T-helper 2 cell (primary cell): Measurements from ENCODE around the gene SPTLC2.
"Not testable (repeated sequence)": the region's sequence is repeated elsewhere in the genome, so short reads cannot be mapped to it uniquely, and the experiment has no call there.

Experiments used
- DNase-seq, 5 experiments: peaks; one replicate each; pipeline versions ENCODE4 v3.0.0 to v3.0.0-alpha.2; 2012 to 2022

SPTLC2 gene

DNA sequence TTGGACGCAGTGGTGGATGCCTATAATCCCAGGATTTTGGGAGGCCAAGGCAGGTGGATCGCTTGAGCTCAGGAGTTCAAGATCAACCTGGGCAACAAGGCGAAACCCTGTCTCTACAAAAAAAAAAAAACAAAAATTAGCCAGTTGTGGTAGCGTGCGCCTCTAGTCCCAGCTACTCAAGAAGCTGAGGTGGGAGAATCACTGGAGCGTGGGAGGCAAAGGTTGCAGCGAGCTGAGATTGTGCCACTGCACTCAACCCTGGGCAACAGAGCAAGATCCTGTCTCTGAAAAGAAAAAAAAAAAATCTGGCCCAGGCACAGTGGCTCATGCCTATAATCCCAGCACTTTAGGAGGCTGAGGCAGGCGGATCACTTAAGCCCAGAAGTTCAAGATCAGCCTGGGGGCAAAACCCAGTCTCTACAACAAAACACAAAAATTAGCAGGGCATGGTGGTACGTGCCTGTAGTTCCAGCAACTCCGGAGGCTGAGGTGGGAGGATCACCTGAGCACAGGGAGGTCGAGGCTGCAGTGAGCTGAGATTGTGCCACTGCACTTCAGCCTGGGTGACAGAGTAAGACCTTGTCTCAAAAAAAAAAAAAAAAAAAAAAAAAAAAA lies 27.9 kb downstream of the SPTLC2 start:
- DNase-seq: not testable (repeated sequence)

DNA sequence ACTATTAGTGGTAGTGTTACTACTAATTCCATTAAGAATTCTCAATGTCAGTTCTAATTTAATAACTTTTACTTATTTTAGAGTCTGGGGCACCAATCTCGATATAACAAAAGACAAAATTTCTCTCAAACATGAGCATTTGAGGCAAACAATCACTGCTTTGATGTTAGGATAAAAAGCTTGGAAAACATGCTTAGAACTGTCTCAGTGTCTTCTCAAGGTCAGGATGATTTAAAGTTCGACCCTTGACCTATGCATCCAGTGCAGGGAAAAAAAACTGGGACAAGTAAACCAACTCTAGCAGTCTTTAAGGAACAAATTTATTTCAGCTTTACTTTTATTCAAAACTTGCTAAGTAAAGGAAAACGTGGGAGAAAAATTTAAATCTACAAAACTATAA lies 31.1 kb downstream of the SPTLC2 start:
- no peak for DNase-seq

DNA sequence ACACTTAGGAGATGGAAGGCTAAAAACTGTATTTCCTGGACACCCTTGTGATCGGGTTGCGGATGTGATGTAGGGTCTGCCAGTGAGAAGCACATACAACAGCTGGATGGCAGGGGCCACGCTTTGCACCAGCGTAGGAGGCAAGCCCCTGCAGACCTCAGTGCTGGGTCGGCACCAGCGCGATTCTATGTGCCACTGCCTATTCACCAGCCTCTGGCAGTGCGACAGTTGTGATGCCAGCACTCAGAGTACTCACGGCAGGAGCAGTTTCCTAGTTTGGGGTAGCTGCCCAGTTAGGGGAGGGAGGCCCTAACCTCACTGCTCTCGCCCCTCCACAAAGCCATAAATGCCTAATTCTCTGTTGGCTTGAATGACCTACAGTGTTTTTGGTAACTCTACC lies 31.6 kb downstream of the SPTLC2 start:
- no peak for DNase-seq

DNA sequence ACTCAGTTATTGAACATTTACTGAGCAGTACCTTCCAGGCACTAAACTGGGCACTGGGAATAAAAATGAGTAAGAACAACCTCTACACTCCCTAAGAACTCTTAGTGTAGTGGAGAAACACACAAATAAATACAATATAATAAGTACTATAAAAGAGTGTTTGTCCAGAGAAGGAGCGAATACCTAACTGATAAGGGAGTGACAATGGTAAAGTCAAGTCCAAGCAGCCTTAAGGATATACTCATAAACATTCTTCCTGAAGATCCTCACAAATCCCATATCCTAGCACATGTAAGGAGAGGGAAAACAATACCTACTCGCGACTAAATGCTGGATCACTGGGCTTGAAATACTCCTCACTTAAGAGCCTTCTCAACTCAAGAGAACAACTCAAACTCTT lies 32.8 kb downstream of the SPTLC2 start:
- no peak for DNase-seq

DNA sequence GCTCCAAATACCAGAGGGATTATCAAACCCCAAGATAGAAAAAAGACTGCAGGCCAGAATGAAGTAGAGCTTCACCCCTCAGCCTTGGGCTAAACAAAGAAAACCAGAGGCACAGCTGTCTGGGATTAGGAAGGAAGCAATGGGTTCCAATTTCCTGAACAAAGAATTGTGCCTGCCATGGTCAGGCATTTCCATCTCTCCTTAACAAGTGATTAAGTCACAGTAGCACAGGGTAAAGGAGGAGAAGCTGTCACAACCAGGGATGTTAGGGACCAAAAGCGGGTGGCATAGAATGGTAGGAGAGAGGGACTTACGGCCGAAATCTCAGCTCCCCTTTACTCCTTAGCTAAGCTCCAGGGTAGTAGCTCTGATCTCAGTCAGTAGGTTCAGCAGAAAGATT lies 33.9 kb downstream of the SPTLC2 start:
- DNase-seq: no peak

DNA sequence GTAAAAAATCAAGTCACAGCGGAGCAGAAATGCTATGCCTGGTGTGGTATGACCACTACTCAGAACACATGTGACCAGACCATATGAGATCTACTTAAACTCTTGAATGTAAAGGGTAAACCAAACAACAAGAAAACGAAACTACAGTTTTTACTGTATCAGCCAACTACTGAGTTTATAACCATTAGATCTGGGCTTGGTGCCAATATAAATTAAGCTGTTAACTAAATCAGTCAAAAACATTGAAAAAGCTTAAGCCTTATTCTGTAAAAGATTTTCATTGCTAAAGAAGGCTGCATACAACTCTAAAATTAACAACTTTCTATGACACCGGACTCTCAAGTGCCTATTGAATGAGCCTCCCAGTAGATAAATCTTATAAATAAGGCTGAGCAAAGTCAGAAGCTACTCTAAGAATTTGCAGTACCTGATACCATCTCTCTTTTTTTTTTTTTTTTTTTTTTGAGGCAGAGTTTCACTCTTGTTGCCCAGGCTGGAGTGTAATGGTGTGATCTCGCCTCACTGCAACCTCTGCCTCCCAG lies 35.4 kb downstream of the SPTLC2 start:
- peak in 2 of 5 experiments; percentile 53 to 87 for DNase-seq

DNA sequence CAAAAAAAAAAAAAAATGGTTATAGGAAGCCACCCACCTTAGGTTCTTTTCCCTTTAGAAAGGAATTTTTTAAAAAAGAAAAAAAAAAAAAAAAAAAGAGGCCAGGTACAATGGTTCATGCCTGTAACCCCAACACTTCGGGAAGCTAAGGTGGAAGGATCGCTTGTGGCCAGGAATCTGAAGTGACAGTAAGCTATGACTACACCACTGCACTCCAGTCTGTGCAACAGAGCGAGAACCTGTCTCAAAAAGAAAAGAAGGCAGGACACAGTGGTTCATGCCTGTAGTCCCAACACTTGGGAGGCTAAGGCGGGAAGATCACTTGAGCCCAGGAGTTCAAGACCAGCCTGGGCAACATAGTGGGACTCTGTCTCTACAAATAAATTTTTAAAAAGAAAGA lies 36.0 kb downstream of the SPTLC2 start:
- no peak for DNase-seq

DNA sequence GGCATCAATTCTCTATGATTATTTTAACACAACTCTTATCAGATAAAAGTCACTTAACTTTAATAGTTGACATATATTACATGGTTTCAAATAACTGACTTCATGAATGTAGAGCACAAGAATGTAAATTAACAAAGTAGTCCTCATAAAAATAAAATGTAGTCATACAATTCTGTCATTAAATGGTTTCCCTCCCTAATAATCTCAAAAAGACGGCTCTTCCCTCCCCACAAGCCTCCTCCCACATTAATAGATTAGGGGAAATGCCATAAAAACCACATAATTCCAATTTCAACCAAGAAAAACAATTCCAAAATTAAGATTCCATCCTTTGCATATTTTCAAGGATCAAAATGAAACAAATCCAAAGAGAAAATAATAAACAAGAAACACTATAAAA lies 36.7 kb downstream of the SPTLC2 start:
- no peak for DNase-seq

DNA sequence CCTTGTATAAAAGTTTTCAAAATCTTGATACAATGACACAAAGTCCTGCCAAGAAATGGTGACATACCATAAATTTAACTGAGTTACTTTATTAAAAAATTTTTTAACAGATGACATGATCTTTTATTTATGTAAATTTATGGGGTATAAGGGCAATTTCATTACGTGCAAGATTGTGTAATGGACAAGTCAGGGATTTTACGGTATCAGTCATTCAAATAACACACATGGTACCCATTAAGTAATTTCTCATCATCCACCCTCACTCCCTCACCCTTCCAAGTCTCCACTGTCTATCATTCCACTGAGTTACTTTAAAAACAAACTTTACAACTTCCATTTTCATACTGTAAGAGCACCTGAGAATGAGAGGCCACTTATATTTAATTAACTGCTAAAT lies 37.4 kb downstream of the SPTLC2 start:
- DNase-seq: no peak

DNA sequence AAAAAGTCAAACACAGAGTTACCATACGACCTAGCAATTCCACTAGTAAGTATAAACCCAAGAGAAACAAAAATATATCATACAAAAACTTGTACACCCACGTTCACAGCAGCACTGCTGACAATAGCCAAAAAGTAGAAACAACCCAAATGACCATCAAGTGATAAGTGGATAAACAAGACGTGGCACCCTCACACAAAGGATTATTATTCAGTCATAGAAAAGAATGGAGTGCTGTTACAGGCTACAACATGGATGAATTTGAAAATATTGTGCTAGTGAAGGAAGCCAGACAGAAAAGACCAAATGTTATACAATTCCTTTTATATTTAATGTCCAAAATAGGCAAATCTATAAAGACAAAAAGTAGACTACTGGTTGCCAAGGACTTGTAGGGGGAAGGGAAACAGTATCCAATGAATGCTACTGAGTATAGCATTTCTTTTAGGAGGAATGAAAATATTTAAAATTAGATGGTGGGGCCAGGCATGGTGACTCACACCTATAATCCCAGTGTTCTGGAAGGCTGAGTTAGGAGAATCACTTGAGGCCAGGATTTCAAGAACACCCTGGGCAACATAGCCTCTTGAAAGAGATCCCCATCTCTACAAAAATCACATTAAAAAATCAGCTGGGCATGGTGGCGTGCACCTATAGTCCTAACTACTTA lies 41.9 kb downstream of the SPTLC2 start:
- DNase-seq: no peak

DNA sequence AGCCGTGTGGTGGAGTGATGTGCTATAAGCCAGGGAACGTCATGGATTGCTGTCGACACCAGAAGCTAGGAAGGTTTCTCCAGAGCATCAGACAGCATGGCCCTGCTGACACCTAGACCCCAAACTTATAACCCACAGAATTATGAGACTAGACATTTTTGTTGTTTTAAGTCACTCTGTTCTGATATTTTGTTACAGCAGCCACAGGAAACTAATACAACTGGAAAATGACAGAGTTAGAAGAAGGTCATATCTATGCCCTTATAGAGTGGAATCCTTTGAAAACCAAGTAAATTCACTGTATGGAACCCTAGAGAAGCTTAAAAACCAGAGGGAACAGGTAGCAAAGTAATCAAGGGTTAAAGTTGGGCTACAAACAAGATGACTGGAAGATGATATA lies 42.5 kb downstream of the SPTLC2 start:
- no peak for DNase-seq

DNA sequence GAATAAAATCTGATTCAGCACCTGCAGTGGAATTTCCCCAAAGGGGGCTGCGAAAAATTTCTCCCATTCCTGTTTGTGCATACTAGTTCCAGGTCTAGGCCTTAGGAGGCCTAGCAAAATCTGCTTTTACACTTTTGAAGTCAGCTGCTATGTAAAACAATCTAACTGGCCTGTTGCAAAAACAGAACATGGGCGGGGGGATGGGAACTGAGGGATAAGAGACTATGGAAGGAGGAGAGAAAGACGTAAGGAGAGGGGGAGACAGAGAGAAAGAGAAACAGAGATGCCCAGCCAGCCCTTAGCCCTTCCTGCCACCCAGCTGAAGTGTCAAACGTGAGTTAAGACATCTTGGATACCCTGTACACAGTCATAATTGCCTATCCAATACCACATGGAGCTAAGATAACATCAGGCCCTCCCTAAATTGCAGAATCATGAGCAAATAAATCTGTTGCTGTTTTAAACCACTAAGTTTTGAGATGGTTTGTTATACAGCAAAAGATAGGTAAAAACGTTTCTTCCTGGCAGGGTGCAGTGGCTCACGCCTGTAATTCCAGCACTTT lies 45.6 kb downstream of the SPTLC2 start:
- peak in 1 of 5 experiments; percentile 87 for DNase-seq

DNA sequence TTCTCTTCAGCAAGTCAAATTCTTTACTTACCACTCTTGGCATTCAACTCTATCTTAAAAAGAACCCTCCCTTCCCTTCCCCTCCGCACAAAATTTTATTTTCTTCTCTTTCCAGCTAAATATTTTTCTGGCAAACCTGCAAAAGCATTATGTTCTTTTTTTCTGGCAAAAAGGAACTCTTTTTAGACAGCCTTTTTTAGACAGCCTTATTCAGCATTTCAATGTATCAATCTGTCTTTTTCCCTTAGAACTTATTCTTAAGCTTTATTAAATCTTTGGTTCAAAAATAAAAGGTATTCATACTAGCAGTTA lies 50.5 kb downstream of the SPTLC2 start:
- DNase-seq: no peak

DNA sequence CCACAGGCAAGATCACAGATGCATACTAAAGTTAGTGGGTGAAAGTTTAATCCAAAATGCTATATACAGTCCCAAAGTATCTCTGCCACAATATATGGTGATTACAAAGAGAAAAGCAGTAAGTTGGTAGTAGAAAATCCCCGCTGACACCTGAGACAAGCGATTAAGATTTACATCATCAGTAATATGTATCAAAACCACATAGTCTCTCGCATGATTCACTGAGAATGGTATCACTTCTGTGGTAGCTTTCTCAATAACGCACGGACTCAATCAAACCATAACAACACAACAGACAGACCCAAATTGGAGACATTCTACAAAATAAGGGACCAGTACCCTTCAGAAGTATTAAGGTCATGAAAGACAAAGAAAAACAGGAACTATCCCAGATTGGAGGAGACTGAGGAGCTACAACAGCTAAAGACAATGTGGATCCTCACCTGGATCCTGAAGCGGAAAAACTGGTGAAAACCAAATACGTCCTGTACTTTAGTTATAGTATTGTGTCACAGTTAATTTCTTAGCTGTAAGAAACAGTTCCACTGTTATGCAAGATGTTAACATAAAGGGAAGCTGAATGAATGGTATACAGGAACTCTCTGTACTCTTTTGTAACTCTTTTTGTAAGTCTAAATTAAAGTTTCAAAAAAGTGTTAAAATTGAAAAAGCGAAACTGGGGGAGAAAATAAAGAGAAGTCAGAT lies 51.0 kb downstream of the SPTLC2 start:
- peak in 1 of 5 experiments; percentile 56 for DNase-seq

DNA sequence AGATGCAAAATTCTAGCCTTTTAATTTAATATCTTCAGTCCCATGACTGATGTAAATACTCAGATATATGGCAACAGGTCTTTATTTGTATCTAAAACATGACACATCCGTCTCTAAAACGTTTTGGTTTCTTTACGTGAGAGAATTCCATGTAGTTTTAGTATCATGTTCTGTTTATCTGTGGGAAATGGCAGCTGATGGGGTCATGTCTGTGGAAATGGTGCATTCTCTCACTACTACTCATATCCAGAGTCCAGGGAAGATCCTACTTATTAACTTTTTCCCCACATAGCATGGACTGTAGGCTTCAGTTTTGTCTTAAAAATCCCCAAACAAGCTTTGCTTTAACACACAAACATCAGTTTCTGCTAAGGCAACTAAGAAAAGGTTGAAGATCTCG lies 53.8 kb downstream of the SPTLC2 start:
- DNase-seq: no peak

DNA sequence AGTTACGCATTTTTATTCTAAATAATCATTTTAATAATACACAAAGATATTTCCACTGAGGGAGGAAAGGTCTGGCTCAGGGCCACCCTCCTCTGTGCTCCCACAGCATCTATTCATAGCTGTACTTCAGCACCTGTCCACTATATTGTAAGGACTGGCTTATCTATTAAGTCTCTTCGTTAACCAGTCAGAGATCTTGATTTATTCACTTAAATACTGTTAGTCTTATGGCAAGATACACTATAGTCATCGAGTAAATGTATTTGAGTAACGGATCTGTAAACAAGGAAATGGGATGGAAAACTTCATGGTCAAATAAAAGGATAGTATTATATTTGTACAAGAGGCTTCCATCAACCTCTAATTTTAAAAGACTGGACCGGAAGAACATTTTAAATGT lies 54.6 kb downstream of the SPTLC2 start:
- DNase-seq: no peak

DNA sequence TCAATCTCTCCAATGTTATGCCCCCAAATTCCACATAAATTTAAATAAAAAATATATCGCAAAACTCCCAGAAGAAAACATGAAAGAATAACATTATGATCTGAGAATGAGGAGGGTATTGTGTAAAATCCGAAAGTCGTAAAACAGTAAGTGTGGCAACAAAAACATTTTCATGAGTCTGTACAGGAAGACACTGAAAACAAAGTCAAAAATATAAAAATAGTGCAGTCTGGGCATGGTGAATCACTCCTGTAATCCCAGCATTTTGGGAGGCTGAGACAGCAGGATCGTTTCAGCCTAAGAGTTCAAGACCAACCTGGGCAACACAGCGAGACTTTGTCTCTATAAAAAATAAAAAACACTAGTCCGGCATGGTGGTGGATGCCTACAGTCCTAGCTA lies 57.1 kb downstream of the SPTLC2 start:
- DNase-seq: no peak

DNA sequence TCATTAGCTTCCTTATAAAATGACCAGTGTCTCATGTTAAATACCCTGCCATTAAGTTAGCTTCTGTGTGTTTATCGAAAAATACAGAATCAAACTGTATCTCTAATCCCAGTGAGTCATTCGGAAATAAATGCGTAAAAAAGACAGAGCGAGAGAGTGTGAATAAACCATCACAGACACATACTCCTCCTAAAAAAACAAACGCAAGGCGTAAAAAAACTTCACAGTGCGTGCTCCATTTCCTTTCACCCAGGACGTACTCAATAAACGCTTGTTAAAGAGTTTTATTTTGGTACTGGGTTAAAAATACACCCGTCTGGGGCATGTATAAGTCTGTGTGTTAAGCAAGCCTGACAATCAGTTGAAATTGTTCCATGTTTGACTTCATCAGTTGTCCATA lies 59.0 kb downstream of the SPTLC2 start:
- DNase-seq: no peak

DNA sequence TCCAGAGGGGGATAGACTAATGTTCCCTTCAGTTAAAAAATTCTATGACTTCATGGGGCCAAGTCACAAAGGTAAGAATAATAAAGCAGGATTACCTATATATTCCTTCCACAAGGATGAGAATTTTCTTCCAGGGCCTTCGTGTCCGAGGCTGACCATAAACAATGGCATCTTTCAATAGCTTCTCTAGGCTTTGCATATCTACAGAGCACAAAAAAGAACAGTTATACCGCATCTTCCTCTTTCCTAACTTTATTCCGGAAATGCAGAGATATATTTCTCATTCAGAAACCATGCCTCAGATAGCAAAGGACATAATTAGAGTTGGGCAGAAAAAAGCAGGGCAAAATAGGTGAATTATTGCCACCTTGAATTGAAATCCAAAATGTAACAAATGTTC lies 59.5 kb downstream of the SPTLC2 start:
- no peak for DNase-seq

DNA sequence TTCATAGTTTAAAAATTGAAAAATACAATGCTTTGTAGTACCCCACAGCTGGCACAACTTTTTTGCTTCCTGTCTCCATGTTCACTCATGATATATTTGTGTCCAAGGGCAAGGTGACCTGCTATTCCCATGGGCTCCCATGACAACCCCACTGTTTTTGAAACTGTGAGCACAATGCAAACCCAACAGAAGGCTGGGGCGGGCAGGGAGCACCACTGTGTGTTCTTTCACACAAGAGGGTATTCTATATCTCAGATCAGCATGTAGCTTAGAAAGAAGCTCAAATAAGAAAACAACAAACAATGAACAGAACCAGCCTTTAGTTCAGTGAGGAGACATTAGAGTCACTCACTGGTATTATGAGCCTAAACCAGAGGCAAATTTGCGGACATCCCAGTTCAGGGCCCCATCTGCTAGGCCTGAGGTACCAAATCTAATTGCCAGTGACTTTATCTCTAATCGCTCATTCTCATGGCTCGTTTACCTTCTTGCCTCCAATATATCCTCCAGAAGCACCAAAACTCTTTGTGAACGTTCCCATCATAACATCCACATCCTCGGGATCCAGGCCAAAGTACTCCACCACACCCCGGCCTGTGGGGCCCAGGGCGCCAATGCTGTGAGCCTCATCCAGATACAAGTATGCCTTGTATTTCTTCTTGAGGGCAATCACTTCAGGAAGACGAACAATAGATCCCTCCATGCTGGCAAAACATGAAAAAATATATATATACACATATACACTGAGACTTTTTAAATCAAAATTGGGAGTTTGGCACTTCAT lies 61.4 kb downstream of the SPTLC2 start:
- no peak for DNase-seq

DNA sequence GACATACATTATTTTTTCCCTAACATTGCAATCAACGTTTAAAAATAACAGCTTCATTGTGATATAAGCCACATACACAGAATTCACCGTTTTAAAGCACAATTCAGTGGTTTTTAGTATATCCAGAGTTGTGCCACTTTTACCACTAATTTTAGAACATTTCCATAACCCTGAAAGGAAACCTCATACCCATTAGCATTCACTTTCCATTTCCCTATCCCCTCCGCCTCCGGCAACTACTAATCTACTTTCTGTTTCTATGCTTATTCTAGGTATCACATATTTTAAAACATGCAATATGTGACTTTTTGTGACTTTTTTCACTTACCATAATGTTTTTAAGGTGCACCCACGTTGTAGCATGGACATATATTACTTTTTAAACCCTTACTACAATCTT lies 62.2 kb downstream of the SPTLC2 start:
- no peak for DNase-seq

DNA sequence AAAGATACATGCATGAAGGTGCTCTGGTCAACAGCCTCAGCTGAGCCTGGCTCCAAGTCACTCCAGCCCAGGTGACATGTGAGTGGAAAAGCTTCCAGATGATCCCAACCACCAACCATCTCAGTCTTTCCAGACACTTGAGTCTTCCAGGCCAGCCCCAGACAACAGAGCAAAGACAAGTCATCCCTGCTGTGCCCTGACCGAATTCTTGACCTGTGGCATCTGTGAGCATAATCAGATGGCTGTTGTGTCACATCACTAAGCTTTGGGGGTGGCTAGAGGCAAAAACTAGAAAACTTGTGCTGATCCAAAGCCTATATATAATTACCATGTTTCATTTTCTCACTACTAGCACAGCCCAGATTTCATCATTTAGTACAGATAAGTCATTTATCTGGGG lies 67.0 kb downstream of the SPTLC2 start:
- no peak for DNase-seq
